ENCODE data around the gene TPM4.

TPM4 gene

GRCh38 chr19:16036397-16036925 lies 39.8 kb upstream of the TPM4 start:
- DNase-seq (ENCODE audit: low spot score in 2 of 2) (no peak), ATAC-seq (replicated peaks; ENCODE audit: extremely low read depth, poor library complexity, severe bottlenecking) (no peak)
- Mint-ChIP-seq H3K9me3 (no peaks in the 10 kb centered on the region), H3K4me1 (no peaks in the 10 kb centered on the region), H3K27me3 (no peaks in the 10 kb centered on the region), H3K36me3 (ENCODE audit: insufficient read depth) (no peaks in the 10 kb centered on the region), H3K4me3 (no peak overlapping the region), H3K27ac (ENCODE audit: low read depth) (no peak overlapping the region)

- Mint-ChIP-seq H3K9me3 (no peaks in the 10 kb centered on the region), H3K27ac (ENCODE audit: low read depth) (no peak overlapping the region), H3K27me3 (no peaks in the 10 kb centered on the region), H3K4me1 (no peaks in the 10 kb centered on the region), H3K4me3 (no peak overlapping the region), H3K36me3 (ENCODE audit: insufficient read depth) (no peaks in the 10 kb centered on the region)
- DNase-seq (ENCODE audit: low spot score in 2 of 2) (no peak), ATAC-seq (replicated peaks; ENCODE audit: extremely low read depth, poor library complexity, severe bottlenecking) (no peak)
Measured at GRCh38 chr19:16036941-16037340, 39.4 kb upstream of the TPM4 start.

GRCh38 chr19:16037424-16038195 lies 38.7 kb upstream of the TPM4 start:
- no peak for DNase-seq (ENCODE audit: low spot score in 2 of 2)
- Mint-ChIP-seq H3K4me1 (no peaks in the 10 kb centered on the region), H3K9me3 (no peaks in the 10 kb centered on the region), H3K4me3 (no peak overlapping the region), H3K27me3 (no peaks in the 10 kb centered on the region), H3K36me3 (ENCODE audit: insufficient read depth) (no peaks in the 10 kb centered on the region), H3K27ac (ENCODE audit: low read depth) (no peak overlapping the region)
- no peak for ATAC-seq (replicated peaks; ENCODE audit: extremely low read depth, poor library complexity, severe bottlenecking)

- DNase-seq (ENCODE audit: low spot score in 2 of 2) (no peak), ATAC-seq (replicated peaks; ENCODE audit: extremely low read depth, poor library complexity, severe bottlenecking) (no peak)
- Mint-ChIP-seq H3K27ac (ENCODE audit: low read depth) (no peak overlapping the region), H3K4me3 (no peak overlapping the region), H3K36me3 (ENCODE audit: insufficient read depth) (no peaks in the 10 kb centered on the region), H3K9me3 (no peaks in the 10 kb centered on the region), H3K4me1 (no peaks in the 10 kb centered on the region), H3K27me3 (no peaks in the 10 kb centered on the region)
Measured at GRCh38 chr19:16038196-16038695, 38.0 kb upstream of the TPM4 start.

- ATAC-seq (replicated peaks; ENCODE audit: extremely low read depth, poor library complexity, severe bottlenecking), result no peak
- Mint-ChIP-seq H3K27me3 (no peaks in the 10 kb centered on the region), H3K4me3 (no peak overlapping the region), H3K36me3 (ENCODE audit: insufficient read depth) (no peaks in the 10 kb centered on the region), H3K9me3 (no peaks in the 10 kb centered on the region), H3K4me1 (no peaks in the 10 kb centered on the region), H3K27ac (ENCODE audit: low read depth) (no peak overlapping the region)
- no peak for DNase-seq (ENCODE audit: low spot score in 2 of 2)
Measured at GRCh38 chr19:16039081-16039480, 37.2 kb upstream of the TPM4 start.

GRCh38 chr19:16039545-16039944 lies 36.8 kb upstream of the TPM4 start:
- no peak overlapping the region for H3K27ac Mint-ChIP-seq (ENCODE audit: low read depth)
- no peak overlapping the region for H3K4me3 Mint-ChIP-seq
- H3K4me1 Mint-ChIP-seq, result no peaks in the 10 kb centered on the region
- H3K27me3 Mint-ChIP-seq, result no peaks in the 10 kb centered on the region
- no peaks in the 10 kb centered on the region for H3K9me3 Mint-ChIP-seq
- DNase-seq (ENCODE audit: low spot score in 2 of 2) (no peak), ATAC-seq (replicated peaks; ENCODE audit: extremely low read depth, poor library complexity, severe bottlenecking) (no peak)
- no peaks in the 10 kb centered on the region for H3K36me3 Mint-ChIP-seq (ENCODE audit: insufficient read depth)

GRCh38 chr19:16040642-16041041 lies 35.7 kb upstream of the TPM4 start:
- H3K27me3 Mint-ChIP-seq, result no peaks in the 10 kb centered on the region
- no peak overlapping the region for H3K4me3 Mint-ChIP-seq
- DNase-seq (ENCODE audit: low spot score in 2 of 2) (no peak), ATAC-seq (replicated peaks; ENCODE audit: extremely low read depth, poor library complexity, severe bottlenecking) (no peak)
- no peak overlapping the region for H3K27ac Mint-ChIP-seq (ENCODE audit: low read depth)
- H3K9me3 Mint-ChIP-seq, result no peaks in the 10 kb centered on the region
- no peaks in the 10 kb centered on the region for H3K4me1 Mint-ChIP-seq
- H3K36me3 Mint-ChIP-seq (ENCODE audit: insufficient read depth), result no peaks in the 10 kb centered on the region

GRCh38 chr19:16041299-16041990 lies 34.9 kb upstream of the TPM4 start:
- ATAC-seq (replicated peaks; ENCODE audit: extremely low read depth, poor library complexity, severe bottlenecking), result peak; percentile 62
- H3K4me3 Mint-ChIP-seq, result no peak overlapping the region
- H3K36me3 Mint-ChIP-seq (ENCODE audit: insufficient read depth), result no peaks in the 10 kb centered on the region
- DNase-seq (ENCODE audit: low spot score in 2 of 2), result peak; percentile 57 to 76
- H3K27me3 Mint-ChIP-seq, result no peaks in the 10 kb centered on the region
- H3K27ac Mint-ChIP-seq (ENCODE audit: low read depth), result no peak overlapping the region
- H3K9me3 Mint-ChIP-seq, result no peaks in the 10 kb centered on the region
- no peaks in the 10 kb centered on the region for H3K4me1 Mint-ChIP-seq

- Mint-ChIP-seq H3K4me1 (no peaks in the 10 kb centered on the region), H3K27ac (ENCODE audit: low read depth) (no peak overlapping the region), H3K36me3 (ENCODE audit: insufficient read depth) (no peaks in the 10 kb centered on the region), H3K27me3 (no peaks in the 10 kb centered on the region), H3K4me3 (no peak overlapping the region), H3K9me3 (no peaks in the 10 kb centered on the region)
- ATAC-seq (replicated peaks; ENCODE audit: extremely low read depth, poor library complexity, severe bottlenecking) (no peak), DNase-seq (ENCODE audit: low spot score in 2 of 2) (no peak)
Measured at GRCh38 chr19:16041991-16042386, 34.3 kb upstream of the TPM4 start.

GRCh38 chr19:16042533-16043085 lies 33.7 kb upstream of the TPM4 start:
- Mint-ChIP-seq H3K4me1 (no peaks in the 10 kb centered on the region), H3K4me3 (no peak overlapping the region), H3K27ac (ENCODE audit: low read depth) (no peak overlapping the region), H3K9me3 (no peaks in the 10 kb centered on the region), H3K36me3 (ENCODE audit: insufficient read depth) (no peaks in the 10 kb centered on the region), H3K27me3 (no peaks in the 10 kb centered on the region)
- ATAC-seq (replicated peaks; ENCODE audit: extremely low read depth, poor library complexity, severe bottlenecking) (no peak), DNase-seq (ENCODE audit: low spot score in 2 of 2) (no peak)

GRCh38 chr19:16043156-16043757 lies 33.0 kb upstream of the TPM4 start:
- Mint-ChIP-seq H3K9me3 (no peaks in the 10 kb centered on the region), H3K27ac (ENCODE audit: low read depth) (no peak overlapping the region), H3K4me3 (no peak overlapping the region), H3K36me3 (ENCODE audit: insufficient read depth) (no peaks in the 10 kb centered on the region), H3K27me3 (no peaks in the 10 kb centered on the region), H3K4me1 (no peaks in the 10 kb centered on the region)
- DNase-seq (ENCODE audit: low spot score in 2 of 2) (no peak), ATAC-seq (replicated peaks; ENCODE audit: extremely low read depth, poor library complexity, severe bottlenecking) (no peak)

- Mint-ChIP-seq H3K36me3 (ENCODE audit: insufficient read depth) (no peaks in the 10 kb centered on the region), H3K4me1 (no peaks in the 10 kb centered on the region), H3K27me3 (no peaks in the 10 kb centered on the region), H3K27ac (ENCODE audit: low read depth) (no peak overlapping the region), H3K4me3 (no peak overlapping the region), H3K9me3 (no peaks in the 10 kb centered on the region)
- DNase-seq (ENCODE audit: low spot score in 2 of 2) (no peak), ATAC-seq (replicated peaks; ENCODE audit: extremely low read depth, poor library complexity, severe bottlenecking) (no peak)
Measured at GRCh38 chr19:16044746-16045145, 31.5 kb upstream of the TPM4 start.
